WTC11 (cell line): Measurements from ENCODE around the gene ZNF648. TPM values are rescaled to one million over a fixed set of nuclear protein-coding genes. Genes with fewer than 3 reads are reported as not detected.
A peak's percentile ranks its signal among the peaks of the same experiment; 100 is the strongest.

Source experiments
- ATAC-seq: fragments of 200-7000 bp; cut with Tn5 transposase; 2 replicates; pipeline ENCODE4 v1.10.0; 2021; ENCODE audit warnings: mild to moderate bottlenecking, moderate library complexity
- CTCF ChIA-PET: fragments of 300-600 bp; sonication (Branson Sonifier 250); formaldehyde crosslinking; loops from one replicate; lab custom pipeline; 2021; ENCODE audit warnings: antibody characterized with exemption; lab: Charles Lee
- POLR2A ChIA-PET: fragments of 350-600 bp; sonication (Branson Sonifier 250); formaldehyde crosslinking; loops from one replicate; lab custom pipeline; 2021; ENCODE audit warnings: antibody characterized with exemption; lab: Charles Lee
- DNase-seq: peaks from one replicate; pipeline ENCODE4 v3.0.0; 2021; ENCODE audit warnings: low spot score
- H3K27ac Mint-ChIP-seq: 2 replicates; pipeline ENCODE4 v1.8.0; 2021; ENCODE audit warnings: mixed read lengths
- H3K27me3 Mint-ChIP-seq: 2 replicates; pipeline ENCODE4 v1.8.0; 2021; ENCODE audit warnings: low read depth, mild to moderate bottlenecking, moderate library complexity, mixed read lengths
- H3K36me3 Mint-ChIP-seq: 2 replicates; pipeline ENCODE4 v1.8.0; 2021; ENCODE audit warnings: mixed read lengths
- H3K4me1 Mint-ChIP-seq: 2 replicates; pipeline ENCODE4 v1.8.0; 2022; ENCODE audit warnings: mixed read lengths
- H3K4me3 Mint-ChIP-seq: 2 replicates; pipeline ENCODE4 v1.8.0; 2021; ENCODE audit warnings: mild to moderate bottlenecking, moderate library complexity, mixed read lengths
- H3K9me3 Mint-ChIP-seq: 2 replicates; pipeline ENCODE4 v1.8.0; 2021; ENCODE audit warnings: mixed read lengths
- AFF4 ChIP-seq: sonication (generic); formaldehyde crosslinking; IDR thresholded peaks from 2 replicates; pipeline ENCODE4 v1.8.1; 2023; ENCODE audit warnings: mild to moderate bottlenecking, missing genetic modification reagents, borderline replicate concordance
- CTCF ChIP-seq: fragments of 200-600 bp; IDR thresholded peaks from 2 replicates; pipeline ENCODE4 v1.8.0; 2022; ENCODE audit warnings: antibody characterized with exemption
- EMX1 ChIP-seq: fragments of 250-450 bp; sonication (Bioruptor Pico); IDR thresholded peaks from 2 replicates; pipeline ENCODE4 v1.8.0; 2021; ENCODE audit warnings: mild to moderate bottlenecking
- HMGA2 ChIP-seq: fragments of 250-450 bp; sonication (Bioruptor Pico); IDR thresholded peaks from 2 replicates; pipeline ENCODE4 v1.4.0; 2021; ENCODE audit warnings: mild to moderate bottlenecking, moderate library complexity
- NFATC4 ChIP-seq: fragments of 250-450 bp; sonication (Bioruptor Pico); IDR thresholded peaks from 2 replicates; pipeline ENCODE4 v1.9.0; 2021; ENCODE audit warnings: mild to moderate bottlenecking
- NR3C1 ChIP-seq: sonication (generic); formaldehyde crosslinking; conservative IDR thresholded peaks from 2 replicates; pipeline ENCODE4 v1.8.1; 2023; ENCODE audit warnings: low read depth, mild to moderate bottlenecking, missing genetic modification reagents
- OVOL2 ChIP-seq: fragments of 250-450 bp; sonication (Bioruptor Pico); IDR thresholded peaks from 2 replicates; pipeline ENCODE4 v1.9.0; 2021; ENCODE audit warnings: mild to moderate bottlenecking, borderline replicate concordance
- SMAD3 ChIP-seq: sonication (generic); formaldehyde crosslinking; IDR thresholded peaks from 2 replicates; pipeline ENCODE4 v1.8.0; 2022; ENCODE audit warnings: missing genetic modification reagents, mild to moderate bottlenecking, borderline replicate concordance
- TCF7 ChIP-seq: sonication (generic); formaldehyde crosslinking; IDR thresholded peaks from 2 replicates; pipeline ENCODE4 v1.8.0; 2022; ENCODE audit warnings: mild to moderate bottlenecking, low read depth, missing genetic modification reagents, moderate library complexity
- ZNF219 ChIP-seq: sonication (generic); formaldehyde crosslinking; IDR thresholded peaks from 2 replicates; pipeline ENCODE4 v1.8.0; 2023; ENCODE audit warnings: missing genetic modification reagents, mild to moderate bottlenecking, borderline replicate concordance
- ZNF423 ChIP-seq: fragments of 250-450 bp; sonication (Bioruptor Pico); IDR thresholded peaks from 2 replicates; pipeline ENCODE4 v2.1.2; 2022; ENCODE audit warnings: mild to moderate bottlenecking, moderate library complexity
- total RNA-seq: library from RNA; stranded (reverse); gene quantifications from 3 replicates; pipeline ENCODE4 v1.2.3, GENCODE V29; 2021
- TF ChIP-seq, protein P1 (sequence below): sonication (generic); formaldehyde crosslinking; conservative IDR thresholded peaks from 2 replicates; pipeline ENCODE4 v1.8.1; 2022; ENCODE audit warnings: mild to moderate bottlenecking, missing genetic modification reagents
- TF ChIP-seq, protein P2 (sequence below): sonication (generic); formaldehyde crosslinking; IDR thresholded peaks from 2 replicates; pipeline ENCODE4 v1.8.0; 2023; ENCODE audit warnings: missing genetic modification reagents, mild to moderate bottlenecking, borderline replicate concordance
- TF ChIP-seq, protein P3 (sequence below): sonication (generic); formaldehyde crosslinking; IDR thresholded peaks from 2 replicates; pipeline ENCODE4 v1.8.1; 2022; ENCODE audit warnings: mild to moderate bottlenecking, moderate library complexity, missing genetic modification reagents
- TF ChIP-seq, protein P4 (sequence below): sonication (generic); formaldehyde crosslinking; IDR thresholded peaks from 2 replicates; pipeline ENCODE4 v1.8.0; 2022; ENCODE audit warnings: mild to moderate bottlenecking, missing genetic modification reagents

ZNF648 gene
- total RNA-seq, 1 experiment from 2014 or later = 0.17 TPM

DNA sequence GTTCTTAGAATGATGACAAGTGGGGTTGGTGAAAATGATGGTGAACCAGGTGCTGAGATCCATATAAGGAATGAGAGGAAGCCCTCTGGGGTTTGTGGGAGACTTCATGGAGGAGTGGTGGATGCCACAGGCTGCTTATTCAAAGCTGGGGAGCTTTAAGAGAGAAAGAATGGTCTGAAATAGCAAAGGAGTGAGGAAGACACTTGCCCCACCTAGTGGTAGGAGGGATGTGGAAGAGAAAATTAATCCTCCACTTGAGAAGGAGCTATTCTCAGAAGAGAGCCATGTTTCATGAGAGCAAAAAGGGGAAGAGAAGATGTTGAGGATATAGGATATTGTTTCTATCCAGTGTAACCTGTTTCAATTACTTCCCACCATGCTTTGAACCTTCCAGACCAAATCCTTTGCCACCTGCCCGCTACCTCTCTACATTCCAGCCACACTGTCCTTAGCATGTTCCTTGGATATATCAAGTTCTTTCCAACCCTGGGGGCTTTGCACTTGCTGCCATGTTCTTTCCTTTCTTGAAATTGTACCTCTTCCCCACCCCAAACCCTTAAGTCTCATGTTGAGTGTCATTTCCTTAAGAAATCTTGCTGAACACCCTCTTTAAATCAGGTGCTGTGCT, 19.6 kb upstream of the ZNF648 start:
- Mint-ChIP-seq H3K27ac (no peak overlapping the region), H3K36me3 (no peaks in the 10 kb centered on the region)
- DNase-seq = no peak

DNA sequence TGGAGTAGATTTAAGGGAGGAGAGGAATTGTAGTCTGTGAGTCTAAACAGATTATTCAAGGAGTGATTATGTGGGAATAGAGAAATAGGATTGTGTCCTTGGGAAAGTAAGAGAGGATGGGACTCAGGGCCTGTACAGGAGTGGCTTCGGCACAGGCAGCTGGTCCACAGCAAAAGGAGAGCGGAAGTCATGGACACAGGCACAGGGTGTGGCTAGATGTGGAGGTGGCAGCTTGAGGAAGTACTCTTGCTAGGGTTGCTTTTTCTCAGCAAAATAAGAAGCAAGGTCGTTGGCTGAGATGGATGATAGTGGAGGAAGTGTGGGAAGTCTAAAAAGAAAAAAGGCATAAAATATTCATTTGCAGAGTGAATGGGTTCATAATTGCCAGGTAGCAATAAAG, 18.5 kb upstream of the ZNF648 start:
- H3K9me3 Mint-ChIP-seq = peaks cover 5% of the 10 kb centered on the region; the same call in 1 of the 2 replicates
- no peak for DNase-seq
- ChIA-PET POLR2A (no interaction called here), CTCF (interaction anchor here (1.2 to 3.2 kb wide), 19 partner anchors 11 to 620 kb away, joined by 3 to 62 read pairs (median 8); partner anchors contain the start of gene ZNF648)
- H3K27ac Mint-ChIP-seq = no peak overlapping the region
- H3K4me1 Mint-ChIP-seq = peaks cover 14% of the 10 kb centered on the region
- no peaks in the 10 kb centered on the region for H3K27me3 Mint-ChIP-seq
- no peak for ATAC-seq
- TF ChIP-seq EMX1 (CRISPR knock-in tag) (no peak), ZNF219 (CRISPR knock-in tag) (no peak), NFATC4 (no peak), NR3C1 (no peak), SMAD3 (CRISPR knock-in tag) (no peak), HMGA2 (CRISPR knock-in tag) (no peak), AFF4 (no peak), ZNF423 (CRISPR knock-in tag) (no peak), OVOL2 (no peak)
- TF ChIP-seq, protein P1, sequence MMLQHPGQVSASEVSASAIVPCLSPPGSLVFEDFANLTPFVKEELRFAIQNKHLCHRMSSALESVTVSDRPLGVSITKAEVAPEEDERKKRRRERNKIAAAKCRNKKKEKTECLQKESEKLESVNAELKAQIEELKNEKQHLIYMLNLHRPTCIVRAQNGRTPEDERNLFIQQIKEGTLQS (CRISPR knock-in tag) = no peak
- TF ChIP-seq, protein P2, sequence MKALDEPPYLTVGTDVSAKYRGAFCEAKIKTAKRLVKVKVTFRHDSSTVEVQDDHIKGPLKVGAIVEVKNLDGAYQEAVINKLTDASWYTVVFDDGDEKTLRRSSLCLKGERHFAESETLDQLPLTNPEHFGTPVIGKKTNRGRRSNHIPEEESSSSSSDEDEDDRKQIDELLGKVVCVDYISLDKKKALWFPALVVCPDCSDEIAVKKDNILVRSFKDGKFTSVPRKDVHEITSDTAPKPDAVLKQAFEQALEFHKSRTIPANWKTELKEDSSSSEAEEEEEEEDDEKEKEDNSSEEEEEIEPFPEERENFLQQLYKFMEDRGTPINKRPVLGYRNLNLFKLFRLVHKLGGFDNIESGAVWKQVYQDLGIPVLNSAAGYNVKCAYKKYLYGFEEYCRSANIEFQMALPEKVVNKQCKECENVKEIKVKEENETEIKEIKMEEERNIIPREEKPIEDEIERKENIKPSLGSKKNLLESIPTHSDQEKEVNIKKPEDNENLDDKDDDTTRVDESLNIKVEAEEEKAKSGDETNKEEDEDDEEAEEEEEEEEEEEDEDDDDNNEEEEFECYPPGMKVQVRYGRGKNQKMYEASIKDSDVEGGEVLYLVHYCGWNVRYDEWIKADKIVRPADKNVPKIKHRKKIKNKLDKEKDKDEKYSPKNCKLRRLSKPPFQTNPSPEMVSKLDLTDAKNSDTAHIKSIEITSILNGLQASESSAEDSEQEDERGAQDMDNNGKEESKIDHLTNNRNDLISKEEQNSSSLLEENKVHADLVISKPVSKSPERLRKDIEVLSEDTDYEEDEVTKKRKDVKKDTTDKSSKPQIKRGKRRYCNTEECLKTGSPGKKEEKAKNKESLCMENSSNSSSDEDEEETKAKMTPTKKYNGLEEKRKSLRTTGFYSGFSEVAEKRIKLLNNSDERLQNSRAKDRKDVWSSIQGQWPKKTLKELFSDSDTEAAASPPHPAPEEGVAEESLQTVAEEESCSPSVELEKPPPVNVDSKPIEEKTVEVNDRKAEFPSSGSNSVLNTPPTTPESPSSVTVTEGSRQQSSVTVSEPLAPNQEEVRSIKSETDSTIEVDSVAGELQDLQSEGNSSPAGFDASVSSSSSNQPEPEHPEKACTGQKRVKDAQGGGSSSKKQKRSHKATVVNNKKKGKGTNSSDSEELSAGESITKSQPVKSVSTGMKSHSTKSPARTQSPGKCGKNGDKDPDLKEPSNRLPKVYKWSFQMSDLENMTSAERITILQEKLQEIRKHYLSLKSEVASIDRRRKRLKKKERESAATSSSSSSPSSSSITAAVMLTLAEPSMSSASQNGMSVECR (CRISPR knock-in tag) = no peak
- TF ChIP-seq, protein P3, sequence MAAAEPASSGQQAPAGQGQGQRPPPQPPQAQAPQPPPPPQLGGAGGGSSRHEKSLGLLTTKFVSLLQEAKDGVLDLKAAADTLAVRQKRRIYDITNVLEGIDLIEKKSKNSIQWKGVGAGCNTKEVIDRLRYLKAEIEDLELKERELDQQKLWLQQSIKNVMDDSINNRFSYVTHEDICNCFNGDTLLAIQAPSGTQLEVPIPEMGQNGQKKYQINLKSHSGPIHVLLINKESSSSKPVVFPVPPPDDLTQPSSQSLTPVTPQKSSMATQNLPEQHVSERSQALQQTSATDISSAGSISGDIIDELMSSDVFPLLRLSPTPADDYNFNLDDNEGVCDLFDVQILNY (CRISPR knock-in tag) = no peak
- TF ChIP-seq, protein P4, sequence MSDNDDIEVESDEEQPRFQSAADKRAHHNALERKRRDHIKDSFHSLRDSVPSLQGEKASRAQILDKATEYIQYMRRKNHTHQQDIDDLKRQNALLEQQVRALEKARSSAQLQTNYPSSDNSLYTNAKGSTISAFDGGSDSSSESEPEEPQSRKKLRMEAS (CRISPR knock-in tag) = no peak
- no peaks in the 10 kb centered on the region for H3K36me3 Mint-ChIP-seq
- no peak overlapping the region for H3K4me3 Mint-ChIP-seq

More for the DNA sequence above, 19.6 kb upstream of the ZNF648 start:
- ATAC-seq = peak; percentile 17
- Mint-ChIP-seq H3K27me3 (no peaks in the 10 kb centered on the region), H3K4me3 (no peak overlapping the region), H3K9me3 (peaks cover 5% of the 10 kb centered on the region; the same call in 1 of the 2 replicates), H3K4me1 (peaks cover 14% of the 10 kb centered on the region)
- POLR2A ChIA-PET = interaction anchor here (1.0 kb wide), 1 partner anchor 144 kb away, joined by 3 read pairs; no protein-coding TSS in a partner anchor
- TF ChIP-seq TCF7 (CRISPR knock-in tag) (no peak), CTCF (peak; percentile 42; the same call in 1 of the 2 replicates)
- CTCF ChIA-PET = interaction anchor here (0.5 to 3.2 kb wide), 85 partner anchors 8 to 818 kb away, joined by 3 to 62 read pairs (median 4); partner anchors contain the start of genes CACNA1E, GLUL, RNASEL and ZNF648
